H1 (cell line): ENCODE data around the gene PML. TPM values are rescaled to one million over a fixed set of nuclear protein-coding genes. Genes with fewer than 3 reads are reported as not detected.

Source experiments
- CTCF ChIA-PET: fragments of 300-600 bp; sonication (Branson Sonifier 250); formaldehyde crosslinking; loops from one replicate; lab custom pipeline; 2021; ENCODE audit not compliant: partially characterized antibody; lab: Charles Lee
- POLR2A ChIA-PET: fragments of 300-600 bp; sonication (Branson Sonifier 250); formaldehyde crosslinking; loops from one replicate; lab custom pipeline; 2021; ENCODE audit warnings: inconsistent platforms; ENCODE audit not compliant: partially characterized antibody; lab: Charles Lee
- DNase-seq, 2 experiments: peaks; one replicate each; pipeline versions ENCODE4 v3.0.0 to v3.0.0-alpha.2; 2010 to 2022; ENCODE audit warnings: low spot score in 2 of 2, low read depth in 1 of 2, mixed read lengths in 1 of 2
- FAIRE-seq: peaks from 2 replicates; lab custom pipeline; 2011; peaks lifted over from hg19 to GRCh38; lab: Jason Lieb, UNC
- H2AFZ ChIP-seq: 2 replicates; pipeline ENCODE4 v1.8.1; 2012; ENCODE audit warnings: low read length, inconsistent platforms
- H2AK5ac ChIP-seq: 2 replicates; pipeline ENCODE4 v1.6.1; 2013; ENCODE audit warnings: low read depth, low read length
- H2BK120ac ChIP-seq: replicated peaks from 2 replicates; pipeline ENCODE3; 2013; ENCODE audit warnings: low read depth, low read length, inconsistent platforms
- H2BK12ac ChIP-seq: 2 replicates; pipeline ENCODE4 v1.6.1; 2013; ENCODE audit warnings: low read depth, low read length
- H2BK15ac ChIP-seq: 2 replicates; pipeline ENCODE4 v1.6.1; 2013; ENCODE audit warnings: low read length
- H2BK20ac ChIP-seq: 2 replicates; pipeline ENCODE4 v1.6.1; 2013; ENCODE audit warnings: low read length
- H2BK5ac ChIP-seq: 2 replicates; pipeline ENCODE4 v1.6.1; 2013; ENCODE audit warnings: low read depth, low read length
- H3K14ac ChIP-seq: 2 replicates; pipeline ENCODE4 v1.6.1; 2013; ENCODE audit warnings: inconsistent platforms; ENCODE audit not compliant: insufficient read length
- H3K18ac ChIP-seq: 2 replicates; pipeline ENCODE4 v1.6.1; 2013; ENCODE audit warnings: low read length; ENCODE audit errors: extremely low read depth
- H3K23ac ChIP-seq: 2 replicates; pipeline ENCODE4 v1.6.1; 2013; ENCODE audit warnings: inconsistent platforms; ENCODE audit not compliant: insufficient read length
- H3K23me2 ChIP-seq: 2 replicates; pipeline ENCODE4 v1.6.1; 2013; ENCODE audit warnings: low read depth, low read length
- H3K27ac ChIP-seq: 2 replicates; pipeline ENCODE4 v1.6.1; 2011; ENCODE audit warnings: low read depth, low read length, inconsistent platforms
- H3K27me3 ChIP-seq, 4 experiments: replicated peaks in 1 of 4; 1 replicate in 1 of 4; 2 replicates in 3 of 4; pipeline versions ENCODE4 v1.6.1 to v1.8.1; 2011 to 2013; ENCODE audit warnings: low read length in 3 of 4, mild to moderate bottlenecking in 3 of 4, inconsistent platforms in 2 of 4, mixed read lengths in 2 of 4, moderate library complexity in 1 of 4; ENCODE audit not compliant: control insufficient read depth in 3 of 4, insufficient read depth in 3 of 4; ENCODE audit errors: extremely low read depth in 1 of 4
- H3K36me3 ChIP-seq, 4 experiments: 2 replicates each; pipeline versions ENCODE4 v1.6.1 to v1.8.1; 2011 to 2013; ENCODE audit warnings: mild to moderate bottlenecking in 4 of 4, low read length in 3 of 4, moderate library complexity in 2 of 4, control low read depth in 1 of 4, inconsistent platforms in 1 of 4; ENCODE audit not compliant: insufficient read depth in 4 of 4, control insufficient read depth in 2 of 4
- H3K4ac ChIP-seq: replicated peaks from 2 replicates; pipeline ENCODE3; 2013; ENCODE audit warnings: low read length, low read depth, mixed read lengths, inconsistent platforms; ENCODE audit not compliant: insufficient read length
- H3K4me1 ChIP-seq, 4 experiments: replicated peaks in 1 of 4; 1 replicate in 1 of 4; 2 replicates in 3 of 4; pipeline versions ENCODE4 v1.6.1 to v1.8.1; 2011 to 2013; ENCODE audit warnings: low read length in 3 of 4, inconsistent platforms in 2 of 4, mixed read lengths in 1 of 4; ENCODE audit not compliant: insufficient read depth in 4 of 4, control insufficient read depth in 3 of 4
- H3K4me2 ChIP-seq, 2 experiments: 2 replicates each; pipeline versions ENCODE4 v1.6.1 to v1.8.1; 2011 to 2013; ENCODE audit warnings: low read depth in 2 of 2, low read length in 2 of 2, control low read depth in 1 of 2, inconsistent platforms in 1 of 2, mild to moderate bottlenecking in 1 of 2; ENCODE audit not compliant: insufficient read depth in 1 of 2
- H3K4me3 ChIP-seq, 4 experiments: fragments of 200-600, 300-600 bp in 1 of 4; sonication (generic), shearing (Covaris generic), sonication (Bioruptor Twin) in 1 of 4; 2 replicates each; pipeline versions ENCODE4 v1.5.1 to v1.8.1; 2011 to 2016; ENCODE audit warnings: low read length in 4 of 4, low read depth in 3 of 4, control low read depth in 2 of 4, inconsistent platforms in 2 of 4, mild to moderate bottlenecking in 2 of 4, mixed read lengths in 1 of 4, moderate library complexity in 1 of 4; ENCODE audit not compliant: insufficient read depth in 2 of 4; ENCODE audit errors: extremely low read depth in 1 of 4
- H3K56ac ChIP-seq: replicated peaks from 2 replicates; pipeline ENCODE3; 2013; ENCODE audit warnings: low read depth, mild to moderate bottlenecking, mixed read lengths, low read length, inconsistent platforms; ENCODE audit not compliant: insufficient read length
- H3K79me1 ChIP-seq: 2 replicates; pipeline ENCODE4 v1.6.1; 2013; ENCODE audit warnings: low read depth, low read length, control low read depth
- H3K79me2 ChIP-seq, 2 experiments: 2 replicates each; pipeline versions ENCODE4 v1.6.1 to v1.8.1; 2012 to 2013; ENCODE audit warnings: low read length in 2 of 2, mild to moderate bottlenecking in 2 of 2, inconsistent platforms in 1 of 2; ENCODE audit not compliant: insufficient read depth in 2 of 2, control insufficient read depth in 1 of 2
- H3K9ac ChIP-seq, 4 experiments: replicated peaks in 1 of 4; 1 replicate in 1 of 4; 2 replicates in 3 of 4; pipeline versions ENCODE4 v1.6.1 to v1.8.1; 2011 to 2013; ENCODE audit warnings: low read depth in 3 of 4, low read length in 3 of 4, control low read depth in 2 of 4, mild to moderate bottlenecking in 2 of 4, moderate library complexity in 2 of 4, inconsistent platforms in 1 of 4; ENCODE audit errors: extremely low read depth in 1 of 4
- H3K9me3 ChIP-seq, 2 experiments: 2 replicates each; pipeline versions ENCODE4 v1.6.1 to v1.8.1; 2012 to 2013; ENCODE audit warnings: mild to moderate bottlenecking in 2 of 2, moderate library complexity in 2 of 2, control low read depth in 1 of 2, inconsistent platforms in 1 of 2, low read depth in 1 of 2, low read length in 1 of 2, mixed read lengths in 1 of 2; ENCODE audit not compliant: insufficient read depth in 2 of 2
- H4K20me1 ChIP-seq, 2 experiments: replicated peaks in 1 of 2; 2 replicates each; pipeline versions ENCODE3 to v1.8.1; 2011 to 2013; ENCODE audit warnings: inconsistent platforms in 2 of 2, low read length in 2 of 2, mild to moderate bottlenecking in 1 of 2; ENCODE audit not compliant: insufficient read depth in 2 of 2, control insufficient read depth in 1 of 2
- H4K5ac ChIP-seq: 2 replicates; pipeline ENCODE4 v1.6.1; 2013; ENCODE audit warnings: low read length, low read depth, mixed read lengths, inconsistent platforms; ENCODE audit not compliant: insufficient read length
- H4K8ac ChIP-seq: 2 replicates; pipeline ENCODE4 v1.8.0; 2013; ENCODE audit warnings: mild to moderate bottlenecking, moderate library complexity, low read length, inconsistent platforms; ENCODE audit not compliant: insufficient read depth; ENCODE audit errors: extremely low read depth
- H4K91ac ChIP-seq: replicated peaks from 2 replicates; pipeline ENCODE3; 2013; ENCODE audit warnings: low read length, mixed read lengths, inconsistent platforms; ENCODE audit not compliant: insufficient read length
- WGBS, 2 experiments: shearing (Covaris generic) in 1 of 2; methylation state at CpG; one replicate each; pipeline versions ENCODE4 v1.1.6 to v1.1.7; 2013 to 2015; ENCODE audit warnings: low lambda C conversion rate in 2 of 2, mixed read lengths in 2 of 2, inconsistent platforms in 1 of 2, low coverage in 1 of 2, missing lambda C conversion rate in 1 of 2; ENCODE audit not compliant: insufficient replicate concordance in 2 of 2, insufficient coverage in 1 of 2, insufficient read length in 1 of 2; ENCODE audit errors: extremely low coverage in 1 of 2, missing lambda C conversion rate in 1 of 2; 5-methylcytosine and 5-hydroxymethylcytosine counted together
- polyA plus RNA-seq, 7 experiments: library from polyadenylated mRNA; depleted of rRNA in 3 of 7; stranded (reverse) in 5 of 7; unstranded in 2 of 7; fragments of >200 nt in 5 of 7; fragments of 200-250 nt in 2 of 7; gene quantifications; 1 replicate in 5 of 7; 2 replicates in 1 of 7; 4 replicates in 1 of 7; pipeline versions ENCODE4 v1.2.1 to v1.2.3, GENCODE V29; 2011 to 2013; ENCODE audit warnings: missing spikeins in 2 of 7, mixed read lengths in 2 of 7
- total RNA-seq: library from RNA; stranded (reverse); fragmentation: NEBNext Ultra II Directional; extraction: Animal tissue kit (Norgen Biotek cat#: 25700); gene quantifications from 2 replicates; pipeline ENCODE4 v1.2.1, GENCODE V29; 2021

PML gene
- total and polyA plus RNA-seq, 2 of the 8 experiments (the other 6 are each of a cell fraction or from before 2014, with no cell fraction given): 14.9 to 30.3 TPM

DNA sequence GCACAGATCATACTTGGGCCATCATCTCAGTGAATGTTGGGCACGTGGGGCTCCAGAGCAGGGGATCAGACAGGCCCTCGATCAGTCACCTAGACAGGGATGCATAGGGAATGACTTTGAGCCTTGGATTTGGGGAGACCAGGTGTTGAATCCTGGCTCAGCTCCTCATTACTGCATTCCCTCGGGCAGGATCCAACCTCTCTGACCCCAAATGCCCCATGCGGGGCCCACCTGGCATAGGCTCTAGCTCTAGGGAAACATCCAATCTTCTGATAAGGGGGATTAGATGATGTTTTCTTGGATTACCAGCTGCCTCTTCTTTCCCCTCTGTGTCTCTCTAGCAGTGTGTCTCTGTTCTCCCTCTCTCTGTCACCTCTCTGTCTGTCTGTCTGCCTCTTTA is 45.5 kb upstream of the PML start:
- Histone ChIP-seq H3K79me2 (no peaks in the 10 kb centered on the region), H4K5ac (no peak overlapping the region), H2BK12ac (no peak overlapping the region), H4K8ac (no peak overlapping the region), H3K4me2 (no peak overlapping the region), H3K23ac (no peak overlapping the region), H3K9me3 (no peaks in the 10 kb centered on the region), H3K27me3 (no peaks in the 10 kb centered on the region), H3K79me1 (no peaks in the 10 kb centered on the region), H3K27ac (no peak overlapping the region), H4K20me1 (no peaks in the 10 kb centered on the region), H3K4ac (no peak overlapping the region), H3K23me2 (no peaks in the 10 kb centered on the region), H3K36me3 (no peaks in the 10 kb centered on the region), H2BK15ac (no peak overlapping the region), H2BK20ac (no peak overlapping the region), H3K18ac (no peak overlapping the region), H2AK5ac (no peak overlapping the region), H3K4me1 (peaks cover 6 to 16% (median 12%) of the 10 kb centered on the region in 4 experiments), H2AFZ (no peak overlapping the region), H2BK120ac (no peak overlapping the region), H2BK5ac (no peak overlapping the region), H3K14ac (no peak overlapping the region), H3K56ac (no peak overlapping the region), H4K91ac (no peak overlapping the region), H3K9ac (no peak overlapping the region), H3K4me3 (no peak overlapping the region)
- no peak for FAIRE-seq
- POLR2A ChIA-PET: no interaction called here
- CTCF ChIA-PET: interaction anchor here (0.6 to 7.0 kb wide), 13 partner anchors 10 to 100 kb away, joined by 3 to 55 read pairs (median 4); partner anchors contain the start of gene PML
- WGBS, 2 experiments: 79% methylated on average over 4 of the region's 4 CpGs; no CpG with 5 or more reads in 1 of the 2 experiments
- no peak for DNase-seq
